ENCODE measurements around the gene HIVEP1. TPM values are rescaled to one million over a fixed set of nuclear protein-coding genes. Genes with fewer than 3 reads are reported as not detected.

The HIVEP1 gene
- total RNA-seq, 1 donor from 2014 or later: 27.8 TPM

DNA sequence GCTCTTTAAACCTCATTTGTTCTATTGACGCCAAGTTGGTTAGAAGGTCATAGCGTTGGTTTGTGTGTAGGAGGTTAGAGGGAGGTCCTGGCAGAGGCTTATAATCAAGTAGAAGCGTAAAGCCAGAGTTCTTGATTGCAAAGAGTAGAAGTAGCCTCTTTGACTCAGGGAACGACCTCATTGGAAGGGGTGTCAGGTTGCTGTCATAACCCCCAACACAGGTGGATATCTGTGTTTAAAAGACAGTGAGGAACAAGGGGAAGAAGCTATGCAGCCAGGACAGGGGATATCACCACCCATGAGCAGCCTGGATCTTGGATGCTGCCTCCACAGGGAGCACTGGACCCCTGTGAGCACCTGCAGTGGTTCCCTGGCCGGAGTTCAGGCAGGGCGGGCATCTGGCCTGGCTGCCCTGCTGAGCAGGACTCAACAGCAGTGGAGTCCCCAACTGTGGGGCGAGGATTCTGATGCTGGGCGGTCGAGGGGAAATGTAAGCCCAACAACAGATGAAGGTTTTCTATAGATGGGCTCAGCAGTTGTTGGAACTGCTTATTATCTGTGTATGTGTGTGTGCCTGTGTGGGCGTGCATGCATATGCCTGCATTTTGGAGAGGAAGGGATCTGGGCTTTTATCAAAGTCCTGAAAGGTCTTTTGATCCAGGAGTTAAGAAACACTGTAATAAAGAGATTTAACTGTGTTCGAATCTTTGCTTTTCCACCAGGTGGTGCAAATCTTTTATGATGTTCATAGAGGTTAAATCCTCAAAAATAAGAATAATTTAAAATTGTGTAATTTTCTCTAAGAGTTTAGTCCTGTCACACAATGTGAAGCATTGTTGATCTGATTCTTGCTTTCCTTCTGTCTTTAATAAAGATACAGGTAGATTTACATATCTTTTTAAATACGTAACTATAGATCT is 27.7 kb downstream of the HIVEP1 start:
- peaks cover 4% of the 10 kb centered on the region for H3K4me1 Mint-ChIP-seq (ENCODE audit: unreplicated experiment)
- DNase-seq (ENCODE audit: extremely low spot score, unreplicated experiment): no peak
- peaks cover 2% of the 10 kb centered on the region for H3K36me3 Mint-ChIP-seq (ENCODE audit: unreplicated experiment)
- TF ChIP-seq, protein P1, sequence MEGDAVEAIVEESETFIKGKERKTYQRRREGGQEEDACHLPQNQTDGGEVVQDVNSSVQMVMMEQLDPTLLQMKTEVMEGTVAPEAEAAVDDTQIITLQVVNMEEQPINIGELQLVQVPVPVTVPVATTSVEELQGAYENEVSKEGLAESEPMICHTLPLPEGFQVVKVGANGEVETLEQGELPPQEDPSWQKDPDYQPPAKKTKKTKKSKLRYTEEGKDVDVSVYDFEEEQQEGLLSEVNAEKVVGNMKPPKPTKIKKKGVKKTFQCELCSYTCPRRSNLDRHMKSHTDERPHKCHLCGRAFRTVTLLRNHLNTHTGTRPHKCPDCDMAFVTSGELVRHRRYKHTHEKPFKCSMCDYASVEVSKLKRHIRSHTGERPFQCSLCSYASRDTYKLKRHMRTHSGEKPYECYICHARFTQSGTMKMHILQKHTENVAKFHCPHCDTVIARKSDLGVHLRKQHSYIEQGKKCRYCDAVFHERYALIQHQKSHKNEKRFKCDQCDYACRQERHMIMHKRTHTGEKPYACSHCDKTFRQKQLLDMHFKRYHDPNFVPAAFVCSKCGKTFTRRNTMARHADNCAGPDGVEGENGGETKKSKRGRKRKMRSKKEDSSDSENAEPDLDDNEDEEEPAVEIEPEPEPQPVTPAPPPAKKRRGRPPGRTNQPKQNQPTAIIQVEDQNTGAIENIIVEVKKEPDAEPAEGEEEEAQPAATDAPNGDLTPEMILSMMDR (IDR thresholded peaks at IDR 0.05): peak; percentile 27
- no peaks in the 10 kb centered on the region for H3K27me3 Mint-ChIP-seq (ENCODE audit: unreplicated experiment)
- no peak overlapping the region for H3K4me3 Mint-ChIP-seq (ENCODE audit: unreplicated experiment)
- no peaks in the 10 kb centered on the region for H3K9me3 Mint-ChIP-seq (ENCODE audit: unreplicated experiment)
- no peak overlapping the region for H3K27ac Mint-ChIP-seq (ENCODE audit: unreplicated experiment)

DNA sequence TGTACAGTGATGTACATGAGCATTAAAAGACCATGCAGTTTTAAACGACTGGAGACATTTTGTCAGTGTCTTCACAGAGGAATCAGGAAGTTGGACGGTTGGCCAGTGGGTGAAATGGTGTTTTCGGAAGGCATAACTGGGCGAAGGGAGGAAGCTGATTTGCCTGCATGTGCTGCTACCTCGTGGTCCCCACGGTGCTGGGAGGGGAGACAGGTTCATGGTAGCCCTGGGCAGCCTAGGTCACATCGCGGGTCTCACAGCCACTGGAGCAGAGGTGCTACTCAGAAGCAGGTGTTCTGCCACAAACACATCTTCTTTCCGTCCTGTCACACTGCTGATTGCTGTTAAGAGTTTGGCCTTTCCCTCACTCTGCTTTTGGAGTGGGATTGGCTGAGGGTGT is 35.2 kb downstream of the HIVEP1 start:
- Mint-ChIP-seq H3K36me3 (ENCODE audit: unreplicated experiment) (peaks cover 5% of the 10 kb centered on the region), H3K27ac (ENCODE audit: unreplicated experiment) (no peak overlapping the region)

DNA sequence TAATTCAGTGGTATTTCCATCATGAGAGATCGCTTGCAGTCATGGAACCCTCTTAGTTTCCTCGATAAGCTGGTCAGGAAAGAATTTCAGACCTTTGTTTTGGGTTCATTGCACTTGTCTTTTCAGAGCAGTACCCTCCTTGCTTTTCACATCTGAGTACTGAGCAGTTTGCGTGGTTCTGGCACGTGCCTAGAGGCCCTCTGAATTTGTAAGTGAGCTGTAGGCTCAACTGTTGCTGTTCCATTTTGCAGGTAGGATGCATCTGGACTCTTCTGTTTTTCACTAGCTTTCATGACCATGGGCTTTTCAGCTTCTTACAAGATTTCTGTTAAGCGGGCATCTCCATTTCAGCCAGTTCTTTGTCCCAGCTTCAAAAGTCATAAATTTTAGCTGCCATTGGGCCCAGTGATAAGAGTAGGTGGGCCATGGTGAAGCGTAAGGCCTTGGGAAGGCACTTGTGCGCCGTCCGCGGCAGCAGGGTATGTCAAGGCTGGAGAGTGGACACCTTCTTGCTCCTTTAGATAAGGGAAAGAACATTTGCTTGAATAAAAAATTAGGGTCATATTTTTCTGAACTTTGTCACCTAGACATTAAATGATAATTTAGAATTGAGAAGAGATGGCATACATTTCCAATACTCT is 35.8 kb downstream of the HIVEP1 start:
- Mint-ChIP-seq H3K36me3 (ENCODE audit: unreplicated experiment) (peaks cover 5% of the 10 kb centered on the region), H3K4me3 (ENCODE audit: unreplicated experiment) (no peak overlapping the region), H3K27me3 (ENCODE audit: unreplicated experiment) (no peaks in the 10 kb centered on the region), H3K27ac (ENCODE audit: unreplicated experiment) (no peak overlapping the region), H3K9me3 (ENCODE audit: unreplicated experiment) (no peaks in the 10 kb centered on the region), H3K4me1 (ENCODE audit: unreplicated experiment) (peaks cover 19% of the 10 kb centered on the region)
- TF ChIP-seq, protein P1 (IDR thresholded peaks at IDR 0.05): no peak
- DNase-seq (ENCODE audit: extremely low spot score, unreplicated experiment): no peak

More for the DNA sequence above, 35.2 kb downstream of the HIVEP1 start:
- Mint-ChIP-seq H3K4me3 (ENCODE audit: unreplicated experiment) (no peak overlapping the region), H3K4me1 (ENCODE audit: unreplicated experiment) (peaks cover 15% of the 10 kb centered on the region), H3K27me3 (ENCODE audit: unreplicated experiment) (no peaks in the 10 kb centered on the region), H3K9me3 (ENCODE audit: unreplicated experiment) (no peaks in the 10 kb centered on the region)
- DNase-seq (ENCODE audit: extremely low spot score, unreplicated experiment): no peak
- TF ChIP-seq, protein P1 (IDR thresholded peaks at IDR 0.05): no peak

DNA sequence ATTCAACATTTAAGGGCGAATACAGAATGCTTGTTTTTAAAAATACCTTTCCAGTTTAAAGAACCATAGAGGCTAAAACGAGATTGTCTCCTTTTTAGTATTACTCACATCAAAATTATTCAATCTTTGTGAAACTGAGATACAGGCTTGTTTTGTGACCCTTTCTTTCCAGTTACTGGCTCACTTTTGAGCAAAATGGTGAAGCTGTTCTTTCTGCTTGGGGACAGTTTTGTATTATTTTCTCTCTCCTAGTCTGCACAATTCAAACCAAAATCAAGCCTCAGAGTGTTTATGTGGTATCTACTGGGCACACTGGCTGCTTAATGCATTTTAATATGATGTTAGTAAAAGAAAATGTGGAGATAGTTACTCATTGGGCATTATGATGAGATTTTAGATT is 36.5 kb downstream of the HIVEP1 start:
- DNase-seq (ENCODE audit: extremely low spot score, unreplicated experiment): no peak
- H3K27me3 Mint-ChIP-seq (ENCODE audit: unreplicated experiment): no peaks in the 10 kb centered on the region
- H3K4me1 Mint-ChIP-seq (ENCODE audit: unreplicated experiment): peaks cover 21% of the 10 kb centered on the region
- no peaks in the 10 kb centered on the region for H3K9me3 Mint-ChIP-seq (ENCODE audit: unreplicated experiment)
- TF ChIP-seq, protein P1 (IDR thresholded peaks at IDR 0.05): no peak
- no peak overlapping the region for H3K4me3 Mint-ChIP-seq (ENCODE audit: unreplicated experiment)
- H3K36me3 Mint-ChIP-seq (ENCODE audit: unreplicated experiment): peaks cover 5% of the 10 kb centered on the region
- H3K27ac Mint-ChIP-seq (ENCODE audit: unreplicated experiment): no peak overlapping the region

DNA sequence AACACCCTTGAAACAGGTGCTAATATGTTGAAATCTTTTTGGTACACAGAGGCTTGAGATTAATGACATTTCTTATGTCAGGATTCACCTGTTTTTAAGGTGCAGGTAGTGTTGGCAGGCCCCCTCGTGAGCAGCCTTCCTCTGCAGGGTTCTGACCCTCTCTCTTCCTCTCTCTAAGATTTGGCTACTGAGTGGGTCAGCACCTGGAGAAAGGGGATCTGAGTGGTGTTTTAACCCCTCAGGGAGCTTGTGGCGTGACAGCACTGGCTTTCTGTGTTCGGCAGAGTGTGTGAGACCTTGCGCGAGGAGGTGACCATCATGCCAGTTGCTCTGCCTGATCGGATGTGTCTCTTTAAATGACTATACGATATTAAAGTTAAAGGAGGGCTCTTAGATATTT is 37.1 kb downstream of the HIVEP1 start:
- Mint-ChIP-seq H3K4me3 (ENCODE audit: unreplicated experiment) (no peak overlapping the region), H3K36me3 (ENCODE audit: unreplicated experiment) (peaks cover 5% of the 10 kb centered on the region), H3K9me3 (ENCODE audit: unreplicated experiment) (no peaks in the 10 kb centered on the region), H3K27ac (ENCODE audit: unreplicated experiment) (no peak overlapping the region), H3K4me1 (ENCODE audit: unreplicated experiment) (peaks cover 24% of the 10 kb centered on the region), H3K27me3 (ENCODE audit: unreplicated experiment) (no peaks in the 10 kb centered on the region)
- no peak for DNase-seq (ENCODE audit: extremely low spot score, unreplicated experiment)
- TF ChIP-seq, protein P1 (IDR thresholded peaks at IDR 0.05): no peak
